IMR-90 (cell line): ENCODE data around the gene COLEC12. TPM values are rescaled to one million over a fixed set of nuclear protein-coding genes. Genes with fewer than 3 reads are reported as not detected.

Experiments used
- ATAC-seq: fragments of 200-7000 bp; cut with Tn5 transposase; 2 replicates; pipeline ENCODE4 v1.9.1; 2020; ENCODE audit warnings: low read depth, mild to moderate bottlenecking, moderate library complexity
- BruUV-seq: library from RNA; stranded (reverse); fragments of 400-500 nt; replicated peaks from 2 replicates; lab custom pipeline; 2021; lab: Mats Ljungman, UMichigan
- CTCF ChIA-PET: fragments of 300-600 bp; formaldehyde crosslinking; extraction: SDS; loops from one replicate; lab custom pipeline; 2021; ENCODE audit warnings: antibody characterized with exemption; lab: Yijun Ruan, JAX
- POLR2A ChIA-PET: fragments of 300-600 bp; sonication (Branson Sonifier 250); formaldehyde crosslinking; loops from one replicate; lab custom pipeline; 2022; ENCODE audit warnings: antibody characterized with exemption; ENCODE audit not compliant: unreplicated experiment; lab: Charles Lee
- DNase-seq: peaks from one replicate; pipeline ENCODE4 v3.0.0; 2013
- H2AFZ ChIP-seq: replicated peaks from 2 replicates; pipeline ENCODE3; 2013; ENCODE audit warnings: low read length, mild to moderate bottlenecking; ENCODE audit not compliant: poor library complexity
- H2AK5ac ChIP-seq: 2 replicates; pipeline ENCODE4 v1.6.1; 2013; ENCODE audit warnings: low read depth, low read length, inconsistent platforms
- H2AK9ac ChIP-seq: replicated peaks from 2 replicates; pipeline ENCODE3; 2013; ENCODE audit warnings: mild to moderate bottlenecking, low read depth, low read length, moderate library complexity; ENCODE audit not compliant: poor library complexity
- H2BK120ac ChIP-seq: 2 replicates; pipeline ENCODE4 v1.6.1; 2013; ENCODE audit warnings: low read depth, low read length, inconsistent platforms
- H2BK15ac ChIP-seq: 3 replicates; pipeline ENCODE4 v1.6.1; 2013; ENCODE audit warnings: low read depth, low read length, inconsistent platforms
- H2BK20ac ChIP-seq: 2 replicates; pipeline ENCODE4 v1.6.1; 2013; ENCODE audit warnings: low read depth, mild to moderate bottlenecking, inconsistent platforms, low read length, moderate library complexity
- H2BK5ac ChIP-seq: 2 replicates; pipeline ENCODE4 v1.6.1; 2013; ENCODE audit warnings: mild to moderate bottlenecking, low read depth, low read length, inconsistent platforms; ENCODE audit not compliant: poor library complexity, severe bottlenecking
- H3K14ac ChIP-seq: replicated peaks from 2 replicates; pipeline ENCODE4 v1.6.1; 2013; ENCODE audit warnings: low read depth, low read length, inconsistent platforms
- H3K18ac ChIP-seq: 2 replicates; pipeline ENCODE4 v1.6.1; 2013; ENCODE audit warnings: low read depth, low read length, control low read depth
- H3K23ac ChIP-seq: 2 replicates; pipeline ENCODE4 v1.6.1; 2013; ENCODE audit warnings: low read depth, low read length, inconsistent platforms
- H3K27ac ChIP-seq: 2 replicates; pipeline ENCODE4 v1.5.1; 2013; ENCODE audit warnings: mild to moderate bottlenecking, control low read depth, low read length; ENCODE audit not compliant: insufficient read depth
- H3K27me3 ChIP-seq: 2 replicates; pipeline ENCODE4 v1.6.1; 2013; ENCODE audit warnings: low read length; ENCODE audit not compliant: control insufficient read depth, insufficient read depth
- H3K36me3 ChIP-seq: 2 replicates; pipeline ENCODE4 v1.6.1; 2013; ENCODE audit warnings: low read length, mixed read lengths; ENCODE audit not compliant: control insufficient read depth, insufficient read depth
- H3K4ac ChIP-seq: 2 replicates; pipeline ENCODE4 v1.6.1; 2013; ENCODE audit warnings: low read depth, low read length, inconsistent platforms
- H3K4me1 ChIP-seq: 2 replicates; pipeline ENCODE4 v1.6.1; 2013; ENCODE audit warnings: low read length, mixed read lengths; ENCODE audit not compliant: control insufficient read depth, insufficient read depth
- H3K4me2 ChIP-seq: 2 replicates; pipeline ENCODE4 v1.6.1; 2013; ENCODE audit warnings: low read depth, mild to moderate bottlenecking, control low read depth, low read length, moderate library complexity
- H3K4me3 ChIP-seq: 2 replicates; pipeline ENCODE4 v1.5.1; 2013; ENCODE audit warnings: low read depth, mild to moderate bottlenecking, control low read depth, low read length, moderate library complexity; ENCODE audit not compliant: insufficient read depth
- H3K56ac ChIP-seq: 2 replicates; pipeline ENCODE4 v1.6.1; 2013; ENCODE audit warnings: low read length, inconsistent platforms; ENCODE audit not compliant: insufficient read depth; ENCODE audit errors: extremely low read depth
- H3K79me1 ChIP-seq, 2 experiments: 2 replicates each; pipeline ENCODE4 v1.6.1; 2013; ENCODE audit warnings: low read length in 2 of 2, inconsistent platforms in 1 of 2, low read depth in 1 of 2
- H3K9ac ChIP-seq: 2 replicates; pipeline ENCODE4 v1.6.1; 2013; ENCODE audit warnings: low read depth, low read length, control low read depth
- H3K9me1 ChIP-seq: 2 replicates; pipeline ENCODE4 v1.6.1; 2013; ENCODE audit warnings: low read length, inconsistent platforms; ENCODE audit not compliant: insufficient read depth
- H3K9me3 ChIP-seq: 2 replicates; pipeline ENCODE4 v1.6.1; 2013; ENCODE audit warnings: low read length; ENCODE audit not compliant: control insufficient read depth, insufficient read depth
- H4K20me1 ChIP-seq: 2 replicates; pipeline ENCODE4 v1.6.1; 2013; ENCODE audit warnings: low read length, inconsistent platforms; ENCODE audit not compliant: insufficient read depth
- H4K5ac ChIP-seq: 2 replicates; pipeline ENCODE4 v1.6.1; 2013; ENCODE audit warnings: mild to moderate bottlenecking, low read depth, low read length, control low read depth
- H4K8ac ChIP-seq, 2 experiments: 2 replicates each; pipeline ENCODE4 v1.6.1; 2013; ENCODE audit warnings: low read depth in 2 of 2, low read length in 2 of 2, control low read depth in 1 of 2, inconsistent platforms in 1 of 2
- H4K91ac ChIP-seq: 2 replicates; pipeline ENCODE4 v1.6.1; 2013; ENCODE audit warnings: low read depth, low read length, inconsistent platforms; ENCODE audit not compliant: insufficient read depth
- RAD21 ChIP-seq: IDR thresholded peaks from 2 replicates; pipeline ENCODE4 v1.6.1; 2012; ENCODE audit warnings: low read length, improper control_type of control experiment
- whole genome bisulfite sequencing, 2 experiments: methylation state at CpG; one replicate each; pipeline versions ENCODE4 v1.1.5 to v1.1.7; 2013; ENCODE audit warnings: missing lambda C conversion rate in 2 of 2; ENCODE audit not compliant: insufficient read length in 1 of 2; ENCODE audit errors: extremely low coverage in 2 of 2; 5-methylcytosine and 5-hydroxymethylcytosine counted together
- dilution Hi-C: fragments of 300-500 bp; cut with HindIII; formaldehyde crosslinking; loops from one replicate; pipeline ENCODE4 v1.14.3; 2018; ENCODE audit warnings: low sequenced_read_pairs; ENCODE audit not compliant: unreplicated experiment
- in situ Hi-C: fragments of 300-500 bp; cut with MboI; formaldehyde crosslinking; loops from 3 replicates; pipeline ENCODE4 v1.14.3; 2019; ENCODE audit warnings: low sequenced_read_pairs, inconsistent platforms, mixed read lengths
- intact Hi-C: fragments of 100-400 bp; cut with micrococcal nuclease; formaldehyde crosslinking; loops from 2 replicates; pipeline ENCODE4 v1.10.0; 2022
- polyA plus RNA-seq, 3 experiments: library from polyadenylated mRNA; depleted of rRNA; stranded (reverse); fragments of >200 nt; gene quantifications; 2 replicates each; pipeline ENCODE4 v1.2.3, GENCODE V29; 2012; ENCODE audit warnings: low replicate concordance in 1 of 3
- total RNA-seq: library from RNA; depleted of rRNA; stranded (reverse); fragments of >200 nt; gene quantifications from 2 replicates; pipeline ENCODE4 v1.2.3, GENCODE V29; 2012

The COLEC12 gene
- total and polyA plus RNA-seq, 2 of the 4 experiments (the other 2 are of a cell fraction): 1.0 to 2.3 TPM

DNA sequence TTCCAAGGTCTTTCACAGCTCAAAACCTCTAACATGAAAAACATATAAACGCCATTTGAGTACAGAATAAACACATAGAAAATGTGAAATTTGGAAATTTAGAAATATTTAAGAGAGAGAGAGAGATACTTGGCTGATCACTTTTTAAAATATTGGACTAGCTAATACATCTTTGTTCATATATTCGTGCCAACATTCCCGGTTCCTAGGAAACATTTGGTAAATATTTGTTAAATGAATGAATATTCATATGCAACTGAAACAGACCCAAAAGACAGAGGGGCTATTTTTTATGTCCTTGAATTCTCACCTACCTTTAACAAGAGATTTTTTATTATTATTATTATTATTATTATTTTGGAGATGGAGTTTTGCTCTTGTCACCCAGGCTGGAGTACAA, 8.3 kb upstream of the COLEC12 start:
- H2AFZ ChIP-seq: no peak overlapping the region
- H2BK15ac ChIP-seq: no peak overlapping the region
- dilution Hi-C loops (no loop called here), intact Hi-C loops (no loop called here), in situ Hi-C loops (no loop called here)
- H2BK120ac ChIP-seq: no peak overlapping the region
- no CpG with 5 or more reads among the region's 3 CpGs for WGBS, 2 experiments
- ChIA-PET CTCF (no interaction called here), POLR2A (no interaction called here)
- H2BK20ac ChIP-seq: no peak overlapping the region
- no peak overlapping the region for H3K14ac ChIP-seq
- H2BK5ac ChIP-seq: no peak overlapping the region
- no peak for ATAC-seq
- no peaks in the 10 kb centered on the region for H3K9me3 ChIP-seq
- no peak for TF ChIP-seq RAD21
- H3K56ac ChIP-seq: no peak overlapping the region
- H4K91ac ChIP-seq: no peak overlapping the region
- no peak overlapping the region for H2AK5ac ChIP-seq
- DNase-seq: no peak
- H3K4me3 ChIP-seq: no peak overlapping the region
- H3K4me1 ChIP-seq: no peaks in the 10 kb centered on the region
- no peak overlapping the region for H4K8ac ChIP-seq
- H4K20me1 ChIP-seq: no peaks in the 10 kb centered on the region
- H3K4me2 ChIP-seq: no peak overlapping the region
- H3K27ac ChIP-seq: no peak overlapping the region
- no peak overlapping the region for H3K18ac ChIP-seq
- H3K23ac ChIP-seq: no peak overlapping the region
- no peaks in the 10 kb centered on the region for H3K9me1 ChIP-seq
- H3K9ac ChIP-seq: no peak overlapping the region
- H4K5ac ChIP-seq: no peak overlapping the region
- no peak overlapping the region for H2AK9ac ChIP-seq
- no TSS peak for BruUV-seq
- H3K36me3 ChIP-seq: no peaks in the 10 kb centered on the region
- no peak overlapping the region for H3K4ac ChIP-seq
- no peaks in the 10 kb centered on the region for H3K79me1 ChIP-seq
- peaks cover 30% of the 10 kb centered on the region for H3K27me3 ChIP-seq
